Measurements from ENCODE around the gene APOBEC3H.

Gene APOBEC3H

DNA sequence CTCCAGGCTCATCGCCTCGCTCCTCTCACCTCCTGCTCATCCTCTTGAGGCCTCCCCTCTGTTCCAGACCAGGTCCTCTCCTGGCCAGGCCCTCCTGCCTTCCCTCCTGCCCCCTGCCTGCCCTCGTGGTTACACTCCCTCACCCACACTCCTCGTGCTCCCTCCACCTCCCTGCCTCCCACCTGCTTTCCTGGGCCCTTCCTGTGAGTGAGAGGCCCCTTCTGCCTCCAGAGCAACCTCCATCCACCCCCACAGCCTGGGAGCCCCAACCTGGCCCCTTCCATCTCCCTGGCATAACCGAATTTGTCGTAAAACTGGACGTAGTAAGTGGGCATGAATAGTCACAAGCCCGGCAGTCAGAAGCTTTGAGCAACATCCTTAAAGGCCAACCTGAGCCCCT is 15.4 kb upstream of the APOBEC3H start:
- no peak for DNase-seq

- no peak for DNase-seq
These were observed 13.6 kb upstream of the APOBEC3H start for GRCh38 chr22:39083212-39084165.

DNA sequence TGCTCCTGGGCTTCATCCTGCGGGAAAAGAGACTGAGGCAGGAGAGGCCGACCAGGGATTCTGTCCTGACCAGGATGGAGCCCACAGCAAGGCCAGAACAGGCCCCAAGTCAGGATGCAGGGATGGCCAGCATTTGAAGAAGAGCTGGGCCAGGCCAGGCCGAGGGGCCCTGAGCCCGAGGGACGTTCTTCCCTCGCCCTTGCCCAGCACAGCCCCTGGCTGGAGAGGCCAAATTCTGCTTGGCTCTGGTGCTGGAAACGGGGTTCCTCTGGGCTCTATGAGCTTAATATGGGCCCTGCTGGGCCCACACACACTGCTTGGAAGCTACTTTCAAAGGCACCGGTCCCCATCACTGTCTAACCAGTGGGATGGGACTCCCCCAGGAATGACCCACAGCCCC is 12.4 kb upstream of the APOBEC3H start:
- no peak for DNase-seq

- DNase-seq, result no peak
These were observed 9.9 kb upstream of the APOBEC3H start for GRCh38 chr22:39087098-39087497.

DNA sequence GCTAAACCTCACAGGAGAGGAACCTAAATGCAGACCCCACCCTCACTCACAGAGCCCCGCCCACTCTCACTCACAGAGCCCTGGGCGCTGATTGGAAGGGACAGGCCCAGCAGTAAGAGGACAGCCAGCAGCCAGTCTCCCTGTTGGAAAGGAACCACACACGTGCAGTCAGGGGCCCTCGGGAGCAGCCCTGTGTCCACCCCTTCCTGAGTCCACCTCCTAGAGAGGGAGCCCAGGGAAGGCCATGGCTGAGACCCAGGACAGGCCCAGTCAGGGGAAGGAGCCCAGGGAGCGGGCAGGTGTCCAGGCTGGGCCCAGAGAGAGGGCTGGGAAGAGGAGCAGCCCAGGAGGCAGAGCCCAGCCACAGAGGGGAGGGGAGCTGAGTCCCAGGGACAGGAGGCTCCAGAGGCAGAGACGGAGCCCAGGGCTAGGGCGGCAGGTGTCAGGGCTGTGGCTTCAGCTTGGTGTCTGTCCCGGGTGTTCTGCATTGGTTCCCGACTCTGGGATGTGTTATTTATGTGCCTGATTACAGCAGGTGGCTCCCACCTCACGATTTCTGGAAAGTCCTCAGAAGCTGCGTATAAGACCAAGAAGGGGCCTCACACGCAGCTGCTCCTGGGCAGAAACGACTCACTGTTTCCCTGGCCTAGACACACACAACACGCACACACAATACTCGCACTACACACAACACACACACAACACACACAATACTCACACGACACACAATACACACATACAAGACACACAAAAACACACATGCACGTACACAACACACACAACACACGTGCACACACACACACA is 9.0 kb upstream of the APOBEC3H start:
- no peak for DNase-seq

GRCh38 chr22:39088685-39089032 is 8.4 kb upstream of the APOBEC3H start:
- DNase-seq, result no peak

- DNase-seq, result no peak
These were observed 7.1 kb upstream of the APOBEC3H start for GRCh38 chr22:39089928-39090327.

GRCh38 chr22:39090426-39091064 is 6.5 kb upstream of the APOBEC3H start:
- peak; percentile 94 for DNase-seq

GRCh38 chr22:39091126-39092081 is 5.6 kb upstream of the APOBEC3H start:
- no peak for DNase-seq

DNA sequence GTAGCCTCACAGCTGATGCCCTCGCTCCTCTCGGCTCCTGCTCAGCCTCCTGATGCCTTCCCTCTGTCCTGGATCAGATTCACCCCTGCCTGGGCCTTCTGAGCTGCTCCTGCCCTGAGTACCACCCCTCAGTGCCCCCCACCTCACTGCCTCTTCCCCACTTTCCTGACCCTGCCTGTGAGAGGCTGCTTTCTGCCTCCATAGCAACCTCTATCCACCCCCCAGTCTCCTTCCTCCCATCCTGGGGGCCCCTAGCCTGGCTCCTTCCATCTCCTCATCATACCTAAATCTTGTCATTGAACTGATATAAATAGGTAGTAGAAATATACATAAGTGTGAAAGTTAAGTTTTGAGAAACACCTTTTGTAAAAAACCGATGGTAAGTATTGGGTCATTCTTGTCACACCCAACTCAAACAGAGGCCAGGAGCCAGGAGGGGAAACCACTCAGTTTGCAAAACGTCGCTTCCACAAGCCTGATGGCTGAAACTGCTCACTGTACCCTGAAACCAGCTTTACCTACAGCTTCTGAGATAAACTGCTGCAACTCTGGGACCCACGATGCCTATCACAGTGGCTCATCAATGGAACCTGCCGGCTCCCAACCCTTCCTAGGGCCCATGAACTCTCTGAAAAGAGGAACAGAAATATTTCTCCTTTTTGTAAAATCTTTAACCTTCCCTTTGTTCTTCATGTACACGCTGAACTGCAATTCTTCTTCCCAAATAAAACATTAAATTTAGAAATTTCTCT is 4.8 kb upstream of the APOBEC3H start:
- DNase-seq, result no peak

- DNase-seq, result peak; percentile 69
These were observed 2.2 kb upstream of the APOBEC3H start for GRCh38 chr22:39094717-39095389.

DNA sequence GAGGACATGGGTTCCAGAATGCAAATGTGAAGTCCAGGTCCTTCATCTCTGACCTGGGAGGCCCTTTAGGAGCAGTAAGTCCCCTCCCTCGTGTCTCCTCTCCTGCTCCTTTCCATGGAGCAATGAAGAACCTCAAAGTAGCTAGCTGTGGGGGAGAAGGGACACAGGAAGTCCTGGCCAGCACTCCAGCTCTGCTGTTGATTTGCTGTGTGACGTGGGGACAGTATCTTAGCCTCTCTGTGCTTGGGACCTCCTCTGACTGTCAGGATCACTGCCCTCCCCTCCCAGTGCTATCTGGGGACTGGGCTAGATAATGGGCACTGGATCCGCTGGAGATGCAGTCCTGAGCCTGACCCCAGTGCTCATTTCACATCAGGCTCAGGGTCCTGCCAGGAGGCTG is 1.1 kb upstream of the APOBEC3H start:
- no peak for DNase-seq

GRCh38 chr22:39098026-39098425 is 982 bp downstream of the APOBEC3H start:
- DNase-seq, result no peak

- no peak for DNase-seq
These were observed 1.5 kb downstream of the APOBEC3H start for GRCh38 chr22:39098576-39098975.

DNA sequence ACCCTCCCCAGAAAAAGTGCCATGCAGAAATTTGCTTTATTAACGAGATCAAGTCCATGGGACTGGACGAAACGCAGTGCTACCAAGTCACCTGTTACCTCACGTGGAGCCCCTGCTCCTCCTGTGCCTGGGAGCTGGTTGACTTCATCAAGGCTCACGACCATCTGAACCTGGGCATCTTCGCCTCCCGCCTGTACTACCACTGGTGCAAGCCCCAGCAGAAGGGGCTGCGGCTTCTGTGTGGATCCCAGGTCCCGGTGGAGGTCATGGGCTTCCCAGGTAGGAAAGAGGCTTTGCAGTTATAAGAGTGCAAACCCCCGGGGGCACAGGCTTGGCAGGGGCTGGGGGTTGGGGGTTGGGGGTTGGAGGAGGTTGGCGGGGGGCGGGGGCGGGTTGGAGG is 4.2 kb downstream of the APOBEC3H start:
- no peak for DNase-seq

GRCh38 chr22:39103431-39103830 is 6.4 kb downstream of the APOBEC3H start:
- no peak for DNase-seq

DNA sequence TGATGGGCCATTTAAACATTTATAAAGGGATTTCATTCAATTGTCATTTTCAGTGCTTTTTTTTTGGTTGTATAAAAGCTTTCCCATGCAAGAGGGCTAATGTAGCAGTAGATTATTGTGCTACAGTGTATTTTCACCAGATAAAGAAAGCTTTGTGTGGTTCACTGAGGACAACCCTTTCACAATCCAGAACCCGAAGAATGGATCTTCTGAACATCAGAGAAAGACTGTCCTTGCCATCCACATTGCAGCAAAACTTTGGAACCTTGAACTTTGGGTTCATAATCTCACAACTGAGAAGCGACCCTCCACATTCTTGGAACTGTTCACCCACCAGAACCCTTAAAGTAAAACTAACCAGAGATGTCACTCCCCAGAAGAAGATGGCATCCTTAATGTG is 9.3 kb downstream of the APOBEC3H start:
- no peak for DNase-seq

DNA sequence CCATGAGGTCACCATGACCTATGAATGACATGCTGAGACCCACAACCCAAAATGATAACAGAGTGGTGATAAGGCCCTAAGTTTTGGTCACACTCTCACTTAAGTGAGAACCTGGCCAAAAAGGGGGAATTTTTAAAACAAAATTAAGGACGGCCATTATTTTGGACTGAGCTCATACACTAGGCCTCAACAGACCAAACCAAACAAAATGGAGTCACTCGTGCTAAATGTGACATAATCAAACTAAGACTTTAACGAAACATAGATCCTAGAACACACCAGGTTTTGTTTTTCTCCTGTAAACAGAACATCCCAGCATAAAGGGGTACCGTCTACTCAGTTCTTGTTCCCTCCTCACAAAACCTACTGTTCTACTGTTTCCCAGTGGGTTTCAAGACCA is 11.4 kb downstream of the APOBEC3H start:
- DNase-seq, result no peak

DNA sequence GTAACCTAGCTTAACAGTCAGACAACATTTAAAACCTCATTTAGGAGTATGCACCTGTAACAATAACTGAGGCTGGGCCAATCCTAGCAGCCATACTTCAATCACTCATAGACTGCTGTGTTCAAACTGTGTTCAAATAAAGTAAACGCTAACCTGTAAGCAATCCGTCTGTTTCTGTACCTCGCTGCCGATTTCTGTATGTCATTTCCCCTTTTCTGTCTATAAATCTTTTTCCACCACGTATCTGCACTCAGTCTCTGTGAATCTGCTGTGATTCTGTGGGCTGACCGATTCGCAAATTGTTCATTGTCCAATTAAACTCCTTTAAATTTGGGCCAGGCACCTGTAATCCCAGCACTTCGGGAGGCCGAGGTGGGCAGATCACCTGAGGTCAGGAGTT is 12.3 kb downstream of the APOBEC3H start:
- DNase-seq, result no peak

DNA sequence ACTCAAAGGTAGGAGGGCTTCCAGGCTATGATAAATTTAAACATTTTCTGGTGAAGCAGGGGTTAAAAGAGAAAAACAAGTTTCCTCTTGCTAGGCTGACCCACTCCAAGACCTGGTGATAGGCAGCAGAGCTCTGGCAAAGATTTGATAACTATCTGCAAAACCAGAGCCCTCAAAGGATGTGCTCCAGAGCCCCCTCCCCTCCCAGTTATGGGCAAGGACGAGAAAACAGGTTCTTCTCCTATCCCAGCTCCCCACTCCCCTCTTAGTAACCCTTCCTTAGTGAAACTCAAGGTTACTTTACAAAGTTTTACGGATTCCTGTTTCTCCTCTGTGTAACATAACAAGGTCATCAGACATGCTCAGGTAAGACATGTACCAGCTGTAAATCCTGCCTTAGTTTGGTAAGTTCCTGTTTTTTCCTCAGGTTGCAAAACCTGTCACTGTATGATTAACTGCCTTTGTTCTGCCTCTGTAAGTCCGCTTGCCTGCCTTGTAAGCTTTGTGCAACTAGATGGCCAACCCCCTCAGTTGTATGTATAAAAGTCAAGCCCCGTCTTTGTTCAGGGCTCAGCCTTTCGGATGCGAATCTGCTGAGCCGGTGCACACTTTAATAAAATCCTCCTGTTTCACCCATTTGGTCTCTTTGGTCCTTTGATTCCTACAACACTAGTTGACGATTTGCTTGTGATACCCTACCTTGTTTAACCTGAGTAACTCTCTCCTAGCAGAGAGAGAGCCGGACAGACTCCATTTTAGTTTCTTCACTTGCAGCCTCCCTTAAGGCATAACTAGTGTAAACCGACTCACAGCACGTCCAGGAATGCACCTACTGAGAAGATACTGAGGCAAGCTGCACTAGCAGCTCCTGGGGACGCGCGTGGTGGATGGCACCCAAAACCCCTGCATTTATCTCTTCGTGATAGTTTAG is 13.9 kb downstream of the APOBEC3H start:
- DNase-seq, result no peak
